ENCODE data around the gene SLC7A7.

GRCh38 chr14:22767323-22767589 is 48.0 kb downstream of the SLC7A7 start:
- TF ChIP-seq EZH2phosphoT487 (IDR thresholded peaks at IDR 0.05; ENCODE audit: low read length) (no peak), CTCF (IDR thresholded peaks at IDR 0.05; ENCODE audit: low read length) (no peak)
